ENCODE data around the gene LAG3. TPM values are rescaled to one million over a fixed set of nuclear protein-coding genes. Genes with fewer than 3 reads are reported as not detected.

The LAG3 gene
- total and polyA plus RNA-seq, 2 experiments from 2014 or later = 3.7 to 4.7 TPM

GRCh38 chr12:6754411-6754810 lies 17.9 kb upstream of the LAG3 start (continued):
- TF ChIP-seq, protein P1, sequence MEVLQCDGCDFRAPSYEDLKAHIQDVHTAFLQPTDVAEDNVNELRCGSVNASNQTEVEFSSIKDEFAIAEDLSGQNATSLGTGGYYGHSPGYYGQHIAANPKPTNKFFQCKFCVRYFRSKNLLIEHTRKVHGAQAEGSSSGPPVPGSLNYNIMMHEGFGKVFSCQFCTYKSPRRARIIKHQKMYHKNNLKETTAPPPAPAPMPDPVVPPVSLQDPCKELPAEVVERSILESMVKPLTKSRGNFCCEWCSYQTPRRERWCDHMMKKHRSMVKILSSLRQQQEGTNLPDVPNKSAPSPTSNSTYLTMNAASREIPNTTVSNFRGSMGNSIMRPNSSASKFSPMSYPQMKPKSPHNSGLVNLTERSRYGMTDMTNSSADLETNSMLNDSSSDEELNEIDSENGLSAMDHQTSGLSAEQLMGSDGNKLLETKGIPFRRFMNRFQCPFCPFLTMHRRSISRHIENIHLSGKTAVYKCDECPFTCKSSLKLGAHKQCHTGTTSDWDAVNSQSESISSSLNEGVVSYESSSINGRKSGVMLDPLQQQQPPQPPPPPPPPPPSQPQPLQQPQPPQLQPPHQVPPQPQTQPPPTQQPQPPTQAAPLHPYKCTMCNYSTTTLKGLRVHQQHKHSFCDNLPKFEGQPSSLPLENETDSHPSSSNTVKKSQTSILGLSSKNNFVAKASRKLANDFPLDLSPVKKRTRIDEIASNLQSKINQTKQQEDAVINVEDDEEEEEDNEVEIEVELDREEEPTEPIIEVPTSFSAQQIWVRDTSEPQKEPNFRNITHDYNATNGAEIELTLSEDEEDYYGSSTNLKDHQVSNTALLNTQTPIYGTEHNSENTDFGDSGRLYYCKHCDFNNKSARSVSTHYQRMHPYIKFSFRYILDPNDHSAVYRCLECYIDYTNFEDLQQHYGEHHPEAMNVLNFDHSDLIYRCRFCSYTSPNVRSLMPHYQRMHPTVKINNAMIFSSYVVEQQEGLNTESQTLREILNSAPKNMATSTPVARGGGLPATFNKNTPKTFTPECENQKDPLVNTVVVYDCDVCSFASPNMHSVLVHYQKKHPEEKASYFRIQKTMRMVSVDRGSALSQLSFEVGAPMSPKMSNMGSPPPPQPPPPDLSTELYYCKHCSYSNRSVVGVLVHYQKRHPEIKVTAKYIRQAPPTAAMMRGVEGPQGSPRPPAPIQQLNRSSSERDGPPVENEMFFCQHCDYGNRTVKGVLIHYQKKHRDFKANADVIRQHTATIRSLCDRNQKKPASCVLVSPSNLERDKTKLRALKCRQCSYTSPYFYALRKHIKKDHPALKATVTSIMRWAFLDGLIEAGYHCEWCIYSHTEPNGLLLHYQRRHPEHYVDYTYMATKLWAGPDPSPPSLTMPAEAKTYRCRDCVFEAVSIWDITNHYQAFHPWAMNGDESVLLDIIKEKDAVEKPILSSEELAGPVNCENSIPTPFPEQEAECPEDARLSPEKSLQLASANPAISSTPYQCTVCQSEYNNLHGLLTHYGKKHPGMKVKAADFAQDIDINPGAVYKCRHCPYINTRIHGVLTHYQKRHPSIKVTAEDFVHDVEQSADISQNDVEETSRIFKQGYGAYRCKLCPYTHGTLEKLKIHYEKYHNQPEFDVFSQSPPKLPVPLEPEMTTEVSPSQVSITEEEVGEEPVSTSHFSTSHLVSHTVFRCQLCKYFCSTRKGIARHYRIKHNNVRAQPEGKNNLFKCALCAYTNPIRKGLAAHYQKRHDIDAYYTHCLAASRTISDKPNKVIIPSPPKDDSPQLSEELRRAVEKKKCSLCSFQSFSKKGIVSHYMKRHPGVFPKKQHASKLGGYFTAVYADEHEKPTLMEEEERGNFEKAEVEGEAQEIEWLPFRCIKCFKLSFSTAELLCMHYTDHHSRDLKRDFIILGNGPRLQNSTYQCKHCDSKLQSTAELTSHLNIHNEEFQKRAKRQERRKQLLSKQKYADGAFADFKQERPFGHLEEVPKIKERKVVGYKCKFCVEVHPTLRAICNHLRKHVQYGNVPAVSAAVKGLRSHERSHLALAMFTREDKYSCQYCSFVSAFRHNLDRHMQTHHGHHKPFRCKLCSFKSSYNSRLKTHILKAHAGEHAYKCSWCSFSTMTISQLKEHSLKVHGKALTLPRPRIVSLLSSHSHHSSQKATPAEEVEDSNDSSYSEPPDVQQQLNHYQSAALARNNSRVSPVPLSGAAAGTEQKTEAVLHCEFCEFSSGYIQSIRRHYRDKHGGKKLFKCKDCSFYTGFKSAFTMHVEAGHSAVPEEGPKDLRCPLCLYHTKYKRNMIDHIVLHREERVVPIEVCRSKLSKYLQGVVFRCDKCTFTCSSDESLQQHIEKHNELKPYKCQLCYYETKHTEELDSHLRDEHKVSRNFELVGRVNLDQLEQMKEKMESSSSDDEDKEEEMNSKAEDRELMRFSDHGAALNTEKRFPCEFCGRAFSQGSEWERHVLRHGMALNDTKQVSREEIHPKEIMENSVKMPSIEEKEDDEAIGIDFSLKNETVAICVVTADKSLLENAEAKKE (CRISPR knock-in tag; IDR thresholded peaks at IDR 0.05) = no peak
- no peak for TF ChIP-seq ETS1 (IDR thresholded peaks at IDR 0.05)
- no peak for TF ChIP-seq CREB1 (CRISPR knock-in tag; IDR thresholded peaks at IDR 0.05; ENCODE audit: low read depth)
- TF ChIP-seq JUNB (IDR thresholded peaks at IDR 0.05; ENCODE audit: unreplicated experiment) = no peak
- TF ChIP-seq EZH2phosphoT487 (IDR thresholded peaks at IDR 0.05; ENCODE audit: unreplicated experiment) = no peak
- TF ChIP-seq, protein P2, sequence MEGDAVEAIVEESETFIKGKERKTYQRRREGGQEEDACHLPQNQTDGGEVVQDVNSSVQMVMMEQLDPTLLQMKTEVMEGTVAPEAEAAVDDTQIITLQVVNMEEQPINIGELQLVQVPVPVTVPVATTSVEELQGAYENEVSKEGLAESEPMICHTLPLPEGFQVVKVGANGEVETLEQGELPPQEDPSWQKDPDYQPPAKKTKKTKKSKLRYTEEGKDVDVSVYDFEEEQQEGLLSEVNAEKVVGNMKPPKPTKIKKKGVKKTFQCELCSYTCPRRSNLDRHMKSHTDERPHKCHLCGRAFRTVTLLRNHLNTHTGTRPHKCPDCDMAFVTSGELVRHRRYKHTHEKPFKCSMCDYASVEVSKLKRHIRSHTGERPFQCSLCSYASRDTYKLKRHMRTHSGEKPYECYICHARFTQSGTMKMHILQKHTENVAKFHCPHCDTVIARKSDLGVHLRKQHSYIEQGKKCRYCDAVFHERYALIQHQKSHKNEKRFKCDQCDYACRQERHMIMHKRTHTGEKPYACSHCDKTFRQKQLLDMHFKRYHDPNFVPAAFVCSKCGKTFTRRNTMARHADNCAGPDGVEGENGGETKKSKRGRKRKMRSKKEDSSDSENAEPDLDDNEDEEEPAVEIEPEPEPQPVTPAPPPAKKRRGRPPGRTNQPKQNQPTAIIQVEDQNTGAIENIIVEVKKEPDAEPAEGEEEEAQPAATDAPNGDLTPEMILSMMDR (conservative IDR thresholded peaks at IDR 0.05; ENCODE audit: low read depth in 2 of 2) = no peak
